Left ventricle myocardium inferior (tissue), 1 donor: Measurements from ENCODE around the gene MAGEB17. TPM values are rescaled to one million over a fixed set of nuclear protein-coding genes. Genes with fewer than 3 reads are reported as not detected.

Experiments used
- DNase-seq: peaks from one replicate; pipeline ENCODE4 v3.0.0-alpha.2; 2020
- H3K27ac ChIP-seq: fragments of 200-600 bp; replicated peaks from 2 replicates; pipeline ENCODE4 v1.8.0; 2021
- H3K27me3 ChIP-seq: fragments of 200-600 bp; 2 replicates; pipeline ENCODE4 v1.8.0; 2021; ENCODE audit warnings: low read depth
- H3K36me3 ChIP-seq: fragments of 200-600 bp; 2 replicates; pipeline ENCODE4 v1.8.0; 2021
- H3K4me1 ChIP-seq: fragments of 200-600 bp; 2 replicates; pipeline ENCODE4 v1.8.0; 2021
- H3K4me3 ChIP-seq: fragments of 200-600 bp; 2 replicates; pipeline ENCODE4 v1.8.0; 2021; ENCODE audit warnings: mild to moderate bottlenecking, moderate library complexity
- H3K9me3 ChIP-seq: fragments of 200-600 bp; replicated peaks from 2 replicates; pipeline ENCODE4 v1.8.0; 2021
- intact Hi-C: fragments of 100-400 bp; cut with micrococcal nuclease; formaldehyde crosslinking; loops from one replicate; pipeline ENCODE4 v1.11.0; 2022
- total RNA-seq: library from RNA; stranded (reverse); fragmentation: NEBNext Ultra II Directional; extraction: Animal tissue kit (Norgen Biotek cat#: 25700); gene quantifications from one replicate; pipeline ENCODE4 v1.2.1, GENCODE V29; 2021
- TF ChIP-seq, protein P1 (sequence below): fragments of 200-600 bp; IDR thresholded peaks from 2 replicates; pipeline ENCODE4 v1.8.0; 2021; ENCODE audit warnings: antibody characterized with exemption, mild to moderate bottlenecking, borderline replicate concordance
- donor health status: DM: no; HTN: yes; CAD: no; lungs with severe emphysema.

MAGEB17 gene
- total RNA-seq, 1 donor from 2014 or later: not detected

DNA sequence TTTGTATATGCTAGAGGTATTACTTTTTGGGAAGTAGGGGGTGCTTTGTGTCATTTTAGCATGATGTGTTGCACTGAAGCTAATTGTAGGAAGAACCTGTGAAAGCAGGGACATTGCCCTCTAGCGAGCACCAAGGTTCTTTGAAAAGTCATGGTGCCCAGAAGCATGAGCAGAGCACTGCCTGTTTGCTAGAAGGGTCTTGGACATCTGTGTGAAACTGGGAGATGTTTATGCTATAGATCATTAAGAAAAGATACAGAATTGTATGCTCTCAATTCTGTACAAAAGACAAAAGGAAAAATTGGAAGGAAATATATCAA lies 29.2 kb upstream of the MAGEB17 start:
- intact Hi-C loops: no loop called here
- Histone ChIP-seq H3K36me3 (no peaks in the 10 kb centered on the region), H3K27me3 (no peaks in the 10 kb centered on the region), H3K9me3 (no peaks in the 10 kb centered on the region), H3K4me1 (no peaks in the 10 kb centered on the region), H3K4me3 (no peak overlapping the region), H3K27ac (no peak overlapping the region)
- TF ChIP-seq, protein P1, sequence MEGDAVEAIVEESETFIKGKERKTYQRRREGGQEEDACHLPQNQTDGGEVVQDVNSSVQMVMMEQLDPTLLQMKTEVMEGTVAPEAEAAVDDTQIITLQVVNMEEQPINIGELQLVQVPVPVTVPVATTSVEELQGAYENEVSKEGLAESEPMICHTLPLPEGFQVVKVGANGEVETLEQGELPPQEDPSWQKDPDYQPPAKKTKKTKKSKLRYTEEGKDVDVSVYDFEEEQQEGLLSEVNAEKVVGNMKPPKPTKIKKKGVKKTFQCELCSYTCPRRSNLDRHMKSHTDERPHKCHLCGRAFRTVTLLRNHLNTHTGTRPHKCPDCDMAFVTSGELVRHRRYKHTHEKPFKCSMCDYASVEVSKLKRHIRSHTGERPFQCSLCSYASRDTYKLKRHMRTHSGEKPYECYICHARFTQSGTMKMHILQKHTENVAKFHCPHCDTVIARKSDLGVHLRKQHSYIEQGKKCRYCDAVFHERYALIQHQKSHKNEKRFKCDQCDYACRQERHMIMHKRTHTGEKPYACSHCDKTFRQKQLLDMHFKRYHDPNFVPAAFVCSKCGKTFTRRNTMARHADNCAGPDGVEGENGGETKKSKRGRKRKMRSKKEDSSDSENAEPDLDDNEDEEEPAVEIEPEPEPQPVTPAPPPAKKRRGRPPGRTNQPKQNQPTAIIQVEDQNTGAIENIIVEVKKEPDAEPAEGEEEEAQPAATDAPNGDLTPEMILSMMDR: peak; percentile 22
- DNase-seq: no peak

DNA sequence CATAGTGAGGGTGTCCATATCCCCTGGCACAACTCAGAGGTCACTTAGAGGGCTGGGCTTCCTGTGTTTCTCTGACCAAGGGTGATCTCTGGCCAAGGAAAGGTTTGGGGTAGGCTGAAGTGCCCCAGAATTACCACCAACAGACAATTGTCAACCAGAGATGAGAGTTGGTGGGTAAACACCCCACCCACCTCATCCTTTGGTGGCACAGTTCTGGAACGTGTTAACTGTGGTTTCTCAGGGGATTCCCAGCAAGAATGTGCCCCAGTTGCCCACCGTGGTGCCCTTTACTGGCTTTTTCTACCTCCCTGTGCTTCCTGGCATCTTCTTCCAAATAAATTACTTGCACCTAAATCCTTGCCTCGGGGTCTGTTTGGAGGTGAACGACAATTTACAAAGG lies 26.8 kb upstream of the MAGEB17 start:
- TF ChIP-seq, protein P1: no peak
- no peaks in the 10 kb centered on the region for H3K9me3 ChIP-seq
- intact Hi-C loops: no loop called here
- H3K4me3 ChIP-seq: no peak overlapping the region
- H3K36me3 ChIP-seq: no peaks in the 10 kb centered on the region
- H3K27me3 ChIP-seq: no peaks in the 10 kb centered on the region
- no peaks in the 10 kb centered on the region for H3K4me1 ChIP-seq
- no peak for DNase-seq
- no peak overlapping the region for H3K27ac ChIP-seq

DNA sequence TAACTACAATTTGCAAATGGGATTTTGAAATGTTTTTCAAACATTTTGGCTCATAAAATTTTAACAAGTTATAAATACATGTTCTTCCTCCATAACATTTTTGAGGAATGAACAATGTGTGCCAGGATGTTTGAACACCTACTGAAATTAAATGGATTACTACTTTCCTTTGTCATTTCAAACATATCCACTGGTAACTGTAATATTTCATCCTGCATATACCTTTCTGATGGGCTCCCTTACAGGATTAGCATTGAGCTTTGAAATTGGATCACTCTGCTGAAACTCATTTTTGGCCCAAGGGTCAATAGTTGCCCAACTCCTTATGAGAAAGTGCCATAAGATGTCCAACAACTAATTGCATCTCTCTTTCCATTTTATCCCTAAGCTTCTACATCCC lies 26.3 kb upstream of the MAGEB17 start:
- Histone ChIP-seq H3K27ac (no peak overlapping the region), H3K36me3 (no peaks in the 10 kb centered on the region), H3K9me3 (no peaks in the 10 kb centered on the region), H3K27me3 (no peaks in the 10 kb centered on the region), H3K4me1 (no peaks in the 10 kb centered on the region), H3K4me3 (no peak overlapping the region)
- no peak for DNase-seq
- intact Hi-C loops: no loop called here
- TF ChIP-seq, protein P1: no peak

DNA sequence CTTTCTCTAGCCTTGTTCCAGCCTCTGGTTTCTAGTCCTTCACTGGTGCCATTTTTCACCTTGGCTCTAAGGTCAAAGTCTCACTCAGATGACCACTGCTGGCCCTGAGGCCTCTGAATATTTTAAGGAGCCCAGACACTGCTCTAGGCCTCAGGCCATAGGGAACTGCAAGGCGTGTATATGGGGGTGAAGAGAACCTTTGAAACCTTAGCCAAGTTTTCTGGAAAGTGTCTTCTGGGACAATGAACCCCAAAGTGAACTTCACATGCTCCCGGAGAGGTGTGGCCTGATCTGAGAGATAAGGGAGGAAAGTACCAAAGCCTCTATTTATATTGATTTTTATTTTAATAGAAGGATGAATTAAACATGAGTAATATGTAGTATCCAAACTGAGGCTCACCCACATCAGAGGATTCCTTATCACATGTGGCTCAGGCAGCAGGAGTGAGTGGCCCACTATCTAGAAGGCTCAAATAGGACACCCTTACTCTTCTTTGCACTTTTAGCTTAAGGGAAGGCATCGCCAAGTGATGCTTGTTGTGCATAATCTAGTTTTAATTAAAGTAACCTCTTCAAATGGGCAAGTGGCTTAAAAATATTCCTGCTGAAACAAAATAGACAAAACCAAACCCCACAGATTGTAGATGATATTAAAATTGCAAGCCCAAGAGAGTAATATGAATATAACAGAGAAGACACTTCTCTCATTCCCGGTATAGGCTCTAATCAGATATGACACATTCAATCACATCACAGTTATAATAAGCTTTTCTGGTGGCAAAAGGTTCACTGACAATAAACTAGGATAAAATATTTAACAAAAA lies 25.6 kb upstream of the MAGEB17 start:
- Histone ChIP-seq H3K9me3 (no peaks in the 10 kb centered on the region), H3K27me3 (no peaks in the 10 kb centered on the region), H3K4me1 (no peaks in the 10 kb centered on the region), H3K36me3 (no peaks in the 10 kb centered on the region), H3K4me3 (no peak overlapping the region), H3K27ac (no peak overlapping the region)
- TF ChIP-seq, protein P1: no peak
- DNase-seq: no peak
- intact Hi-C loops: no loop called here

DNA sequence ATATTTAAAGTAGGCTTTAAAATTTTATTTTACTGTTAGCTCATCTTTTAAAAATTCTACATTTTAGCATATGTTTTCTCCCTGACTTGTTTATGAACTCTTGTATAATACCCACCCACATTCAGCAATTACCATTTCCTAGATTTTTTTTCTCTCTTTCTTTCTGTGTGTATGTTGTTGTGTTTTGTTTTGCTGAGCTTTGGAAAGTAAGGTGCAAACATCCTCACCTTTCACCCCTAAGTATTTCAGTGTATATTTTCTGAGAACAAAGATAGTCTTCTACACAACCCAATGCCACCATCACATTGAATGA lies 25.1 kb upstream of the MAGEB17 start:
- intact Hi-C loops: no loop called here
- H3K36me3 ChIP-seq: no peaks in the 10 kb centered on the region
- DNase-seq: no peak
- no peak overlapping the region for H3K4me3 ChIP-seq
- no peaks in the 10 kb centered on the region for H3K4me1 ChIP-seq
- no peaks in the 10 kb centered on the region for H3K27me3 ChIP-seq
- TF ChIP-seq, protein P1: no peak
- no peaks in the 10 kb centered on the region for H3K9me3 ChIP-seq
- no peak overlapping the region for H3K27ac ChIP-seq

DNA sequence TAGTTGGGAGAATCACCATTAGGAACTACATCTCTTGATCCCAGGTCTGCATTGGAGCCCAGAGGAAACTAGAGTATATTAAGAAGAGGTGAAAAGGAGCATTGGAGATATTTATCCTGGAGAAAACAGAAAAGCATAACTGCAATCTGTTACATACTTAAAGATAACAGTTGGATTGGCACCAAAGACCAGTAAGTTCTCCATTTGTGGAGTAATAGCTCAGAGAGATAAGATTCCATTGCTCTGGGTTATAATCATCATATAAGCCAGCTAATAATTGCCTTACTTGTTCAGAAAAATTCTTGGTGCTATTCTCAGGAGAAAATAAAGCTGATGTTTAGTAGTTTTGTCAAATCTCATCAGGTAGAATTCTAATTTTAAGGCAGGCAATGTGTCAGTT lies 23.3 kb upstream of the MAGEB17 start:
- H3K27me3 ChIP-seq: no peaks in the 10 kb centered on the region
- intact Hi-C loops: no loop called here
- no peak for DNase-seq
- H3K4me1 ChIP-seq: no peaks in the 10 kb centered on the region
- no peaks in the 10 kb centered on the region for H3K9me3 ChIP-seq
- no peaks in the 10 kb centered on the region for H3K36me3 ChIP-seq
- H3K4me3 ChIP-seq: no peak overlapping the region
- TF ChIP-seq, protein P1: no peak
- H3K27ac ChIP-seq: no peak overlapping the region
